Activated CD4-positive, CD25-positive, alpha-beta regulatory T cell treated with anti-CD3 and anti-CD28 coated beads, Interleukin-2, amount 50 U/mL, for 16 hours (primary cell): ENCODE data around the gene FOXP1.

ENCODE experiments used
- DNase-seq: peaks from one replicate; pipeline ENCODE4 v3.0.0-alpha.2; 2020; ENCODE audit warnings: low read depth, low spot score

Gene FOXP1

GRCh38 chr3:71310359-71310979, 273.1 kb downstream of the FOXP1 start:
- no peak for DNase-seq

DNA sequence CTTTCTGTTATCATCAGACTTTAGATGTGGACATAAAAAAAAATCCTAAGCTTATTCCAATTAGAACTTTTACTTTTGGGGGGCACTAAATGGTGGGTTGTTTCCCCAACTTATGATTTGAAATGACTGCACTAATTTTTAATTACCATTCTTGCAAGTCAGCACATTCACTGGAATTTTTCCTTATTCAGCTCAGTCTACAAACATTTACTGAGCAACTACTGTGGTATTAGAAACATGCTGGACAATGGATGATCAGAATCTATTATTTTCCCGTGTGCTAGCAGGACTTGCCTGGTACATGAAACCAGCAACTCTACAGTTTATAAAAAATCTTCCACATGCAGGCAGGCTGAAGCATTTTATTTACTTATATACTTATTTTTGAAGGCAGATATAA, 273.6 kb downstream of the FOXP1 start:
- no peak for DNase-seq

GRCh38 chr3:71309342-71309741, 274.2 kb downstream of the FOXP1 start:
- DNase-seq: no peak

DNA sequence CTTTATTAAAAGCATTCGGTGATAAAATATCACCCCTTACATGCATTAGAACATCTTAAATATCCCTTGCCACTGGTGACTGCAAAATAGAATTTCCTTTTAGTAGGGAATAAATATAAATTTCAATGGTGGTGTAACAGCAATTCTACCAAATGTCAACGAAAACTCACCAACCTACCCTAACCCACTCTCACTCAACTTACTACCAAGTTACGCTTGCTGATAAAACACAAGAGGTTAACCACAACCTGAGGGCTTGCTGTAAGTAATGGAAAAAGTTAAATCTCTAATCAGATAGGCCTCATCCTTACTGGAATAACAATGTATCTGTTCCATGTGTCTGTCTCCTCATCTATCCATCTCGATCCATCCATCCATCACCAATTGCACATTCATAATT, 274.7 kb downstream of the FOXP1 start:
- DNase-seq: no peak

- no peak for DNase-seq
Observed at GRCh38 chr3:71307991-71308697, 275.4 kb downstream of the FOXP1 start.

DNA sequence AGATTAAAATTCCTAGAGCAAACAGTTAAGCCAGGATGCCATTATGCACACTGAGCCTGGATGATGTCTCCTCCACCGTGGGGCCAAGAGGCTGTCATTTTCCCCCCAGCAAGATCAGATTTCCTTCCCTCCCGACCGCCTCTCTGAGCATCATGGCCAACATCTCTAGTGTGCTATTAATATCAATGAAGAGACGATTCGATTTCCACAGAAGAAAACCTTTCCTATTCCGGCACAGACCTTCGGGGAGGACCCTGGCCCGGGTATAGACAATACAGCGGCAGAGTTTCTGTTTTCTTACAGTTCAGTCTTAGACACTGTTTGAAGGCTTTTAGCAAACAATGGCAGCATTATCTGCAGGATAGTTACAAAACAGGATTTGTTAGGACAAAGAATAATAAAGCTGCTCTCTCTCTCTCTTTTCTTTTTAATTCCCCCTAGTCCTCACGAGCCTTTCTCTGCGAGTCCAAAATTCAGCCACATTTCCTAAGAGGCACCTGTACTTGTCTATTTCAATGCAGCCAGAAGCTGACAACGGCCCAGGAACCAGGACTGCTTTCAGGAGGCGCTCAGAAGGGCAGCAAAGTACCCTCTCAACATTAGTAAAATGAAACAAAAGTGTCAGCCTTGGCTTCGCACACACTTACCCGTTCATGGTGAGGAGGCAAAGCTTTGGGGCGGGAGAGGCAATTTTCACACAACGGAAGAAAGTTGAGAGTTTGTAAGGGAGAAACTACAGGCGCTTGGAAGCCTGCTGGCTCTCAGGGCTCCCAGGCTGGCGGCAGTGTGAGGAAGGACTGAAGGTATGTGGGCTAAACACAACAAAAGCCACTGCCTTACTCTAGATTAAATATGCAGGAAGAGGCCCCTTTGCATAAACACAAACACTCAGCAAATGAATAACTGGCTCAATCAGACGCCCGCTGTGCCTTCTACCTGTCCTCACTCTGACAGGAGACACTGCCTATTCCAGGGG, 278.0 kb downstream of the FOXP1 start:
- no peak for DNase-seq

DNA sequence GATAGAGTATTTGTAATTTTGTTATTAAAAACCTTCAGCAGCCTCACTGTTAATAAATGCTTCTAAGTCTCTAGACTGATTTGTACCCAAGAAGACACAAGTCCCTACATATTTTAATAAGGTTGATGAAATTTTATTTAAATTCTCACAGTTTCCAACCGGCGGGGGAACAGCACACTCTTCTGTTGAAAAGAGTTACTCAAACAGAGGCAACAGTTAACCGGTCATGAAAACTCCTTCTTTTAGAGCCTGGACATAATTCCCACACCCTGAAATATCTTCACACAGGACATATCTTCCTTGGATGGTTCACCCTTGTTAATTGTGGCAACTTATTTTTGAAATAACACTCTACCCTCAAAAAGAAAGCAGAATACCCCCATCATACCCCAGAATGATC, 278.8 kb downstream of the FOXP1 start:
- no peak for DNase-seq

- DNase-seq: no peak
Observed at GRCh38 chr3:71304247-71304646, 279.3 kb downstream of the FOXP1 start.

GRCh38 chr3:71303627-71304200, 279.8 kb downstream of the FOXP1 start:
- DNase-seq: no peak

DNA sequence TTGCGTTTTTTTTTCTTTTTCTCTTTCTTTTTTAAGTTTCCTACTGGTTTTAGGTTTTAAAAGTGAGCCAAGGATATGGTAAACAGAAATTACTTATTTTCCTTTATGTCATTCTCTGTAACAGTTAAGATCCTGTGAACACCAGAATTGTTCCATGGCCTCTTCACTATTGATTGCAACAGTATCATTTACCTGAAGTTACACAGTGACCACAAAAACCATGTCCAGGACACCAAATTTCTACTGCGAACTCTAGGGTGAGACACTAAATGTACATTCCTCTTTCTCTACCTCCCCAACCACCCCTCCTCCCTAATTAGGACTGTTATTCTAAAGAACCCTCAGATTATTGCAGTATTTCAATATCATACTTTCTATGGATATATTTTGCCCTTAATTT, 280.9 kb downstream of the FOXP1 start:
- DNase-seq: no peak

- no peak for DNase-seq
Observed at GRCh38 chr3:71300951-71301393, 282.6 kb downstream of the FOXP1 start.

DNA sequence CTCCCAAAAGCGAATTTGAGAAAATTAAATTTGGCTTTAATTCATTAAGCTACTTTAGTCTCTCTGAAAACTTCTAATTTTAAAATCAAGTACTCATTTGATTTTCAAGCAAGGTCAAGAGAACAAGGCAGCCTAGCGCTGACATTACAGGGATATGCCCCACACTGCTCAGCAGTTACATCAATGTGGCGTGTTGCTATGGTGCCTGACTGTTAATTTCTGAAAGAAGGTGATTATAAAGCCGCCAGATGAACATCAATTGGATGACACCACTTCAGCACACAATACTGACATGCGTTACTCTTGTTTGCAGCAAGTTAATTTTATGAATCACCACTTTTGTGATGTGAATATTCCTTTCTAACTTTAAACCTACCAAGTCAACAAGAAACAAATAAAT, 284.4 kb downstream of the FOXP1 start:
- DNase-seq: no peak

- no peak for DNase-seq
Observed at GRCh38 chr3:71294919-71295318, 288.6 kb downstream of the FOXP1 start.

DNA sequence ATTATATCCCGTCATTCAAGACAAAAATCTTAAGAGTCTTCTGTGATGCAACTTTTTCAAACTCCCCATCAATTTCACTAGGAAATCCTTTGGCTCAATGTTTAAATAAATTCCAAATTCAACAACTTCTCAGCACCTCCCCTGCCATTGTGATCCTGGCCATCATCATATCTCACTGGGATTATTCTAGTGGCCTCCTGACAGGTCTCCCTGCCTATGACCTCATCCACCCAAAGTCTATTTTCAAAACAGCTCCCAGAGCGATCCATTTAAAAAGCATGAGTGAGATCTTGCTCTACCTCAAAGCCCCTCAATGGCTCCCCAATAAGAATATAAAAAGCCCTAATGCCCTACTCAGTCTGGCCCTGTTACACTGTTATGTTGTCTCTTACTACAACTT, 293.2 kb downstream of the FOXP1 start:
- DNase-seq: no peak

- no peak for DNase-seq
Observed at GRCh38 chr3:71288269-71288930, 295.1 kb downstream of the FOXP1 start.

GRCh38 chr3:71285086-71285485, 298.4 kb downstream of the FOXP1 start:
- DNase-seq: no peak

GRCh38 chr3:71282976-71283375, 300.6 kb downstream of the FOXP1 start:
- DNase-seq: no peak

GRCh38 chr3:71281280-71281679, 302.2 kb downstream of the FOXP1 start:
- no peak for DNase-seq

GRCh38 chr3:71277341-71277740, 306.2 kb downstream of the FOXP1 start:
- DNase-seq: no peak

DNA sequence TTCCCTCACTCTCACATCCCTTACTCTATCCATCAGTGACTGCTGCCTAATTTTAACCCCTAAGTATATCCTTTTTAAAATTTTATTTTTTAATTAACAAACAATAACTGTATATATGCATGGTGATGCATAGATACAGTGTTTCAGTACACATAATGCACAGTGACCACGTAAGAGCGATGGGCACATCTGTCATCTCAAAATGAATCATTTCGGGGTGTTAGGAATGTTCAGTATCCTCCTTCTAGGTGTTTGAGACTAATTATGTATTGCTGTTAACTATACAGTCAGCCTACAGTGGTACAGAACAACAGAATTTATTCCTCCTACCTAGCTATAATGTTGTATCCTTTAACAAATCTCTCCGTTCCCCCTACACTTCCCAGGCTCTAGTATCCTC, 307.0 kb downstream of the FOXP1 start:
- no peak for DNase-seq

DNA sequence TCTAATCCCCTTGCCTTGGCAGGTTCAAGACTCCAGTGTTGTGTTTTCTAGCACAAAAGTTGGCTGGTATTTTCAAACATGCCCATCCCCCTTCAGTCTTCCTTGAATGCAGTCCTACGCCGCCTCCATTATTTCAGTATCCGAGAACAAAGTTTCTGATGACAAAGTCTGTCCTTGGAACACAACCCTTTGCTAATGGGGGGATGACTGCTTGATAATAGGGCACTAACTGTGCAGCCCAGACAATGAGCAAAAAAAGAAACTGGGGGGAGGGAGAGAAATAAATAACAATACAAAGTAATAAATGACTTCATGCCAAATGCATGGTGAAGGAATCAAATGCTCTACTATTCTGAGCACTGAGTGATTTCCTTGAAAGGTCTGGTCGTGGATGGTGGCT, 310.1 kb downstream of the FOXP1 start:
- DNase-seq: no peak
